ENCODE results near the gene HIRA. TPM values are rescaled to one million over a fixed set of nuclear protein-coding genes. Genes with fewer than 3 reads are reported as not detected.

Gene HIRA
- total and polyA plus RNA-seq, 9 of the 15 experiments (the other 6 are each of a cell fraction or from before 2014, with no cell fraction given) = 0.96 to 132 (median 58.4) TPM

- no peak for TF ChIP-seq ZNF395 (CRISPR knock-in tag; IDR thresholded peaks at IDR 0.05)
- no peak for TF ChIP-seq CBFA2T2 (conservative IDR thresholded peaks at IDR 0.05)
- TF ChIP-seq PHF8 (IDR thresholded peaks at IDR 0.05; ENCODE audit: borderline replicate concordance, low read length) = peak; percentile 35; the same call in 1 of the 2 replicates
- TF ChIP-seq, protein P1, sequence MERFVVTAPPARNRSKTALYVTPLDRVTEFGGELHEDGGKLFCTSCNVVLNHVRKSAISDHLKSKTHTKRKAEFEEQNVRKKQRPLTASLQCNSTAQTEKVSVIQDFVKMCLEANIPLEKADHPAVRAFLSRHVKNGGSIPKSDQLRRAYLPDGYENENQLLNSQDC (CRISPR knock-in tag; IDR thresholded peaks at IDR 0.05) = peak; percentile 90
- TF ChIP-seq SAP30 (IDR thresholded peaks at IDR 0.05; ENCODE audit: borderline replicate concordance, insufficient read depth, low read depth, low read length, poor library complexity, severe bottlenecking) = peak; percentile 84
- no peak for TF ChIP-seq TAF9B (IDR thresholded peaks at IDR 0.05; ENCODE audit: partially characterized antibody)
- TF ChIP-seq PYGO2 (tag; IDR thresholded peaks at IDR 0.05) = no peak
- TF ChIP-seq TAF7 (tag; IDR thresholded peaks at IDR 0.05) = peak; percentile 23; the same call in 1 of the 2 replicates
- TF ChIP-seq, protein P2, sequence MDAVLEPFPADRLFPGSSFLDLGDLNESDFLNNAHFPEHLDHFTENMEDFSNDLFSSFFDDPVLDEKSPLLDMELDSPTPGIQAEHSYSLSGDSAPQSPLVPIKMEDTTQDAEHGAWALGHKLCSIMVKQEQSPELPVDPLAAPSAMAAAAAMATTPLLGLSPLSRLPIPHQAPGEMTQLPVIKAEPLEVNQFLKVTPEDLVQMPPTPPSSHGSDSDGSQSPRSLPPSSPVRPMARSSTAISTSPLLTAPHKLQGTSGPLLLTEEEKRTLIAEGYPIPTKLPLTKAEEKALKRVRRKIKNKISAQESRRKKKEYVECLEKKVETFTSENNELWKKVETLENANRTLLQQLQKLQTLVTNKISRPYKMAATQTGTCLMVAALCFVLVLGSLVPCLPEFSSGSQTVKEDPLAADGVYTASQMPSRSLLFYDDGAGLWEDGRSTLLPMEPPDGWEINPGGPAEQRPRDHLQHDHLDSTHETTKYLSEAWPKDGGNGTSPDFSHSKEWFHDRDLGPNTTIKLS (IDR thresholded peaks at IDR 0.05; ENCODE audit: borderline replicate concordance, low read depth) = no peak
- TF ChIP-seq NFRKB (IDR thresholded peaks at IDR 0.05; ENCODE audit: low read depth) = no peak
- no peak for TF ChIP-seq ZFP1 (CRISPR knock-in tag; IDR thresholded peaks at IDR 0.05)
- no peak for TF ChIP-seq CBX3 (IDR thresholded peaks at IDR 0.05; ENCODE audit: borderline replicate concordance in 1 of 2, low read length in 2 of 2)
- 0 out of 2 replicates have a peak, but pooled peaks have one; percentile 11 for TF ChIP-seq ZNF133 (CRISPR knock-in tag; IDR thresholded peaks at IDR 0.05)
- no peak for TF ChIP-seq ESRRB (CRISPR knock-in tag; IDR thresholded peaks at IDR 0.05; ENCODE audit: borderline replicate concordance)
- TF ChIP-seq FOXJ2 (tag; IDR thresholded peaks at IDR 0.05) = no peak
- TF ChIP-seq MXI1 (IDR thresholded peaks at IDR 0.05; ENCODE audit: low read depth, low read length) = peak; percentile 49; the same call in 1 of the 2 replicates
- TF ChIP-seq ZNF699 (CRISPR knock-in tag; IDR thresholded peaks at IDR 0.05; ENCODE audit: insufficient replicate concordance) = no peak
- 0 out of 2 replicates have a peak, but pooled peaks have one; percentile 46 for TF ChIP-seq RFX7 (CRISPR knock-in tag; IDR thresholded peaks at IDR 0.05)
- TF ChIP-seq BDP1 (IDR thresholded peaks at IDR 0.05; ENCODE audit: insufficient read depth, insufficient read length) = no peak
These were observed 517 bp downstream of the HIRA start (continued) for GRCh38 chr22:19430890-19431541.
